HepG2 (cell line): ENCODE data around the gene FGFR2. TPM values are rescaled to one million over a fixed set of nuclear protein-coding genes. Genes with fewer than 3 reads are reported as not detected.
A peak's percentile ranks its signal among the peaks of the same experiment; 100 is the strongest.

Experiments
- AKNA ChIP-seq: sonication (generic); formaldehyde crosslinking; IDR thresholded peaks from 2 replicates; pipeline ENCODE4 v1.4.0; 2020; ENCODE audit warnings: missing genetic modification reagents, borderline replicate concordance
- ATF6 ChIP-seq: sonication (generic); formaldehyde crosslinking; conservative IDR thresholded peaks from 2 replicates; pipeline ENCODE4 v1.4.0; 2020; ENCODE audit warnings: missing genetic modification reagents
- CCAR2 ChIP-seq: fragments of 200-400 bp; formaldehyde crosslinking; optimal IDR thresholded peaks from 2 replicates; pipeline ENCODE3; 2018; ENCODE audit warnings: low read depth, mild to moderate bottlenecking, low read length, moderate library complexity
- DMTF1 ChIP-seq: sonication (generic); formaldehyde crosslinking; IDR thresholded peaks from 2 replicates; pipeline ENCODE4 v1.4.0; 2020; ENCODE audit warnings: mild to moderate bottlenecking, missing genetic modification reagents
- FOXK2 ChIP-seq: fragments of 450-650 bp; IDR thresholded peaks from 2 replicates; pipeline ENCODE4 v1.6.1; 2016
- KAT8 ChIP-seq: IDR thresholded peaks from 2 replicates; pipeline ENCODE4 v1.6.1; 2016; ENCODE audit warnings: missing genetic modification reagents, missing compliant biosample characterization
- MAFF ChIP-seq: IDR thresholded peaks from 2 replicates; pipeline ENCODE4 v1.6.1; 2011; ENCODE audit warnings: low read depth, low read length, improper control_type of control experiment
- NFKB2 ChIP-seq: sonication (generic); formaldehyde crosslinking; IDR thresholded peaks from 2 replicates; pipeline ENCODE4 v1.4.0; 2020; ENCODE audit warnings: missing genetic modification reagents, borderline replicate concordance
- NKX3-1 ChIP-seq: sonication (generic); formaldehyde crosslinking; IDR thresholded peaks from 2 replicates; pipeline ENCODE4 v1.5.0; 2020; ENCODE audit warnings: missing genetic modification reagents
- NR3C1 ChIP-seq: sonication (generic); formaldehyde crosslinking; IDR thresholded peaks from 2 replicates; pipeline ENCODE4 v1.4.0; 2020; ENCODE audit warnings: missing genetic modification reagents
- RBFOX2 ChIP-seq: fragments of 200-400 bp; formaldehyde crosslinking; IDR thresholded peaks from 2 replicates; pipeline ENCODE4 v1.6.1; 2017; ENCODE audit warnings: low read depth, mild to moderate bottlenecking, low read length
- REXO4 ChIP-seq: sonication (generic); formaldehyde crosslinking; IDR thresholded peaks from 2 replicates; pipeline ENCODE4 v1.8.0; 2022; ENCODE audit warnings: missing genetic modification reagents, mild to moderate bottlenecking, borderline replicate concordance
- RORA ChIP-seq: sonication (generic); formaldehyde crosslinking; IDR thresholded peaks from 2 replicates; pipeline ENCODE4 v1.5.0; 2020; ENCODE audit warnings: mild to moderate bottlenecking, missing genetic modification reagents, moderate library complexity
- SSRP1 ChIP-seq: IDR thresholded peaks from 2 replicates; pipeline ENCODE4 v1.6.1; 2016; ENCODE audit warnings: control low read depth
- TFDP2 ChIP-seq: sonication (generic); formaldehyde crosslinking; IDR thresholded peaks from 2 replicates; pipeline ENCODE4 v1.4.0; 2020; ENCODE audit warnings: missing genetic modification reagents
- XBP1 ChIP-seq: sonication (generic); formaldehyde crosslinking; IDR thresholded peaks from 2 replicates; pipeline ENCODE4 v1.5.0; 2020; ENCODE audit warnings: missing genetic modification reagents
- ZMAT3 ChIP-seq: sonication (generic); formaldehyde crosslinking; conservative IDR thresholded peaks from 2 replicates; pipeline ENCODE4 v1.7.0; 2021; ENCODE audit warnings: missing genetic modification reagents
- ZNF329 ChIP-seq: sonication (generic); formaldehyde crosslinking; IDR thresholded peaks from 2 replicates; pipeline ENCODE4 v1.9.0; 2021; ENCODE audit warnings: low read depth, mild to moderate bottlenecking, missing genetic modification reagents
- ZNF446 ChIP-seq: sonication (generic); formaldehyde crosslinking; IDR thresholded peaks from 2 replicates; pipeline ENCODE4 v1.5.0; 2020; ENCODE audit warnings: mild to moderate bottlenecking, missing genetic modification reagents
- ZNF891 ChIP-seq: sonication (generic); formaldehyde crosslinking; IDR thresholded peaks from 2 replicates; pipeline ENCODE4 v1.5.0; 2020; ENCODE audit warnings: mild to moderate bottlenecking, missing genetic modification reagents
- polyA plus RNA-seq, 8 experiments: library from polyadenylated mRNA; depleted of rRNA in 3 of 8; stranded (reverse) in 7 of 8; unstranded in 1 of 8; fragments of >200 nt; fragmentation: Illumina TruSeq in 4 of 8; extraction: Trizol in 4 of 8; gene quantifications; 2 replicates each; pipeline versions ENCODE4 v1.2.1 to v1.2.3, GENCODE V29; 2011 to 2016; ENCODE audit warnings: low read depth in 4 of 8, missing spikeins in 1 of 8, mixed read lengths in 1 of 8; ENCODE audit not compliant: insufficient read depth in 1 of 8
- total RNA-seq, 5 experiments: library from RNA; depleted of rRNA; stranded (reverse); fragments of >200 nt; fragmentation: Illumina TruSeq; extraction: Trizol; gene quantifications; 2 replicates each; pipeline ENCODE4 v1.2.3, GENCODE V29; 2016; ENCODE audit warnings: low read depth in 1 of 5

FGFR2 gene
- total and polyA plus RNA-seq, 2 of the 13 experiments (the other 11 are each of a cell fraction or from before 2014, with no cell fraction given): 1.6 to 2.6 TPM

GRCh38 chr10:121608469-121609190, 10.4 kb upstream of the FGFR2 start (continued):
- TF ChIP-seq RORA (CRISPR knock-in tag) (no peak), REXO4 (no peak), ZNF329 (CRISPR knock-in tag) (no peak), MAFF (no peak), ZNF446 (CRISPR knock-in tag) (no peak), ATF6 (no peak), AKNA (CRISPR knock-in tag) (no peak), DMTF1 (CRISPR knock-in tag) (no peak), NR3C1 (CRISPR knock-in tag) (no peak), NKX3-1 (no peak), FOXK2 (no peak), RBFOX2 (no peak), CCAR2 (no peak), TFDP2 (CRISPR knock-in tag) (peak; percentile 63), ZNF891 (CRISPR knock-in tag) (no peak), SSRP1 (no peak), ZMAT3 (CRISPR knock-in tag) (no peak), XBP1 (CRISPR knock-in tag) (no peak), NFKB2 (CRISPR knock-in tag) (no peak; the same call in 1 of the 2 replicates), KAT8 (CRISPR knock-in tag) (no peak)
